IPS DF 4.7 (cell line): ENCODE data around the gene BCAS4.

Experiments used
- DNase-seq: peaks from one replicate; pipeline ENCODE4 v3.0.0-alpha.2; 2013; ENCODE audit warnings: low spot score; ENCODE audit errors: extremely low read depth

BCAS4 gene

DNA sequence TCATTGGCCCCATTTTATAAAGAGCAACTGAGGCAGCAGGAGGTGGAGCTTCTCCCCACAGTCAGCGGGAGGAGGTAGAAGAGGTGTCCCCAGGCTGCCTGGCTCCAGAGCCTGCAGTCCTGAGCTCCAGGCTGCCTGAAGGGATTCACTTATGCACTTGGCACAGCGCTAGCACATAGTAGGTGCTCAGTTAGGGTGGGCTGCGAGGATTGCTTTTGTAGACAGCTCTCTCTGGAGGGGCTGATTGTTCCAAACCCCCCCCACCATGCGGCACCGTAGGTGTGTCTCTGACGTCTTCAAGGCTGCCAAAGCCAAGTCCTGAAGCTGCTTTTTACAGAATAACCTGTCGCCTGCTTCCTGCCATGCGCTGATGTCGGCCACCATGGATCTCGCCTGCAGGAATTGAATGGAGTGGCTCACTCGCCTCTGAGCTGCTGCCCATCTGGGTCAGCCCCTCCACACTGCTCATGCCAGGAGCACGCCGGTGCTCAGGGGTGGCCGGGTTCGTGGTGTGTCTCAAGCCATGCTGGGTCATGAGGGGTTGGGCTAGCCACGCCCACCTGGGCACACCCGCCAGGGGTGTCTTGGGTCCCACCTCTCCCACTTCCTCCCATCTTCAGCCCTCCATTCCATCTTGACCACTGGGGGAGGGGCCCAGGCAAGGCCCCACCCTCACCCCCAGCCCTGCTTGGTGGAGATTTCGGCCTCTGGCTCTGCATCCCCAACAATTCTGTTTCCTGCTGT lies 59.8 kb downstream of the BCAS4 start:
- no peak for DNase-seq

DNA sequence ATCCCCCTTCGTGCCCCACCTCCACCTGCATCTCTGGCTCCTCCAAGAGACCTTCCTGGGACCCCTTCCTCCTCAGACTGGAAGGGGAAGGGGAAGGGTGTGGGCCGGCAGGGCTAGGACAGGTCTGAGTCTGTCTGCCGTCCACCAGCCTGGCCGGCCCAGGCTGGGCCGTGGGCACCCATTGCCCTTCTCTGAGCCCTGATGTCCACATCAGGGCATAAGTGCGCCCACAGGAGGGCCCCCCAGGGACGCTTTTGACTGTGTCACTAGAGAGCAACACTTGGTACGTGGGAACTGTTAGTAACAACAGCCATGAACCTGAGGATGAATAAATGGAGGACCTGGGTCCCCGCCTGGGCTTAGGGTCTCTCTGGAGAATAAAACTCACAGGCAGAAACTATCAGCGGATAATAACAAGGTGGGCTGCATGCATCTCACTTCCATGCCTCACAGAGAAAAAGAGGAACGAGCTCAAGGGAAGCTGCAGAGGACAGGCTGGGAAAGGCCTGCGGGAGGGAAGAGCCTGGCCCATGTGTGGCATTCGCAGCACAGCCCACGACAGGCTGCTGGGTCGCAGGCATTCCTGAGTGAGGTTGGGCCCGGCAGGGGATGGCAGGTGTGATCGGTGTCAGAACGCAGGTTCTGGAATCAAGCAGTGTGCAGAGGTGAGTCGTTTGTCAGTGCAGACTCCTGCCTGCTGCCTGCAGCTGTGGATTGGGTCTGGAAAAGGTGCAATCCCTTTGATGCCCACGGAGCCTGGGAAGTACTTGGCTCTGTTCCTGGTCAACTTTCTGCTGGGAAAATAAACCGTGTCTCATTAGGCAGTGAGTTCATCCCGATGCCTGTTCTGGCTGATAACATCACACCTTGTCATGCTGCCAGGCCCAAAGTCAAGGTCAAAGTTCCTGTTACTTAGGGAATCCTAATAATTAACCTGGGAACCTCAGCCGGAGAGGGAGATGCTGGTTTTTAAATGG lies 60.9 kb downstream of the BCAS4 start:
- no peak for DNase-seq

DNA sequence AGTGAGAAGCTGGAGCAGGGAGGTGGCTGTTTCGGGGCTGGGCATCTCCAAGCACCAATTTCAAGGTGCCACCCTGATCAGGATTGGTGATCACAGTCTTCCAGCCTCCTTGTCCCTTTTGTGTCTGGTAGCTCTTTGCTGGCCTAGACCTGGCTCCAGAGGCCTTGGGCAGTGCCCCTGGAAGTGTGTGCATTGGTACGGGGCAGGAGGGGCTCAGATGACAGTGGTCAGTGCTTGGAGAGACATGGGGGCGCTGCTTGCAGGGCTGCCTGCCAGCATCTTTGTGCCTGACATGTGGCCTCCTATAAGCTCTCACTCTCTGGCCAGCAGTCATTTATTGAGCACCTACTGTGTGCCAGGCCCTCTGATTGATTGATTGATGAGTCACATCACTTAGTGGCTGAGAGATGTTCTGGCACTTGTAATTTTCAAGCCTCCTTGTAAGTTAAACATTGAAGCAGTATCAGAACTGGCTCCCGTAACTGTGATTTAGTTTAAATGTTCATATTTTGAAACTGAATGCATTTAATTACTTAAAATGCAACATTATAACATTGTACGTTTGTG lies 61.7 kb downstream of the BCAS4 start:
- no peak for DNase-seq

DNA sequence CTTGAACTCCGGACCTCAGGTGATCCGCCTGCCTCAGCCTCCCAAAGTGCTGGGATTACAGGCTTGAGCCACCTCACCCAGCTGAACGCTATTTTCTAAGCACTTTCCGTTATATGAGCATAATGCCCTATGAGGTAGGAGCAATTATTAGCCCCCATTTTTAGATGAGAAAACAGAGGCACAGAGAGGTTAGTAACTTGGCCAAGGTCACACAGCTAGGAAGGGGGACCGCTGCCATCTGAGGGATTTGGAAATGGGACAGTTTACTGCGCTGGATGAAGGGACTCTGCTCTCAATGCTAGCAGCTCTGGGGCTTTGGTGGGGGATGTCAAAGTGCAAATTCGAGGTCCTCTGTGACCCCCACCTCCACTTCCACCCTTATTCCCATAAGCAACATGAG lies 62.5 kb downstream of the BCAS4 start:
- no peak for DNase-seq

DNA sequence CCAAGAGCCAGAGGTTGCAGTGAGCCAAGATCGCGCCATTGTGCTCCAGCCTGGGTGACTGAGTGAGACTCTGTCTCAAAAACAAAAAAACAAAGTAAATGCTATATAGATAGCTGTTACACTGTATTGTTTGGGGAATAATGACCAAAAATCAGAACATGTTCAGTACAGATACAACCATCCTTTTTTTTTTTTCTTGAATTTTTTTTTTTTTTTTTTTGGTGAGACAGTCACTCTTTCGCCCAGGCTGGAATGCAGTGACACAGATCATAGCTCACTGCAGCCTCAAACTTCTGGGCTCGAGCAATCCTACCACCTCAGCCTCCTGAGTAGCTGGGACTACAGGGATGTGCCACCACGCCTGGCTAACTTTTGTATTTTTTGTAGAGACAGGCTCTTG lies 63.7 kb downstream of the BCAS4 start:
- no peak for DNase-seq

DNA sequence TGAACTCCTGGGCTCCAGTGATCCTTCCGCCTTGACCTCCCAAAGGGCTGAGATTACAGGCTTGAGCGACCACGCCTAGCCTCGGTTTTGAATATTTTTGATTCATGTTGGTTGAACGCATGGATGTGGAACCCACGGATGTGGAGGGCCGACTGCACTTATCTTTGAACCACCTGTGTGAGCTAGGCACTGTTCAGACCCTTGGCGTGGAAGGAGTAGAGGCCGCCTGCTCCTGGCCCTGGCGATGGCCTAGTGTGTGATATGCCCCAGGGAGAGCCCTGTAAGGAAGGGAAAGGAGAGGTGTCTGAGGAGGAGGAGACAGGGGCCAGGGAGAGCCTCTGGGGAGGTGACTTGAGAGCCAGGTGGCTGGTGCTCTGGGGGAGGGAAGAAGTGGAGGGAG lies 64.3 kb downstream of the BCAS4 start:
- no peak for DNase-seq

DNA sequence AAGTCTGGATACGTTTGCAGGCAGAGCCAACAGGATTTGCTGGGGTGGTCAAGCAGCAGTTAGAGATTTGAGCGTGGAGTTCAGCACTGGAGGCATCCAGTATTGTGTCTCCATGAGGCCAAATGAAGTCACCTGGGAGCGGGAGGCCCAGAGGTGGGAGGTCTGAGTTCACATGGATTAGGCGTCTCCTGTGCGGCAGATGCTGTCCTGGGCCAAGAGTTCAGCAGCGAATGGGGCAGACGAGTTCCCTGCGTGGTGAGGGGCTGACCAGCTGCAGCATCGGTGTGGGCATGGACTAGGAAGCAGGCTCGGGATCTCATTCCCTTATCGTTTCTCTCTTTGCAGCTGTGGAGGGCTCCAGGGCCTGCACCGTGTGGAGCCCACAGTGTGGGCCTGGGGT lies 66.2 kb downstream of the BCAS4 start:
- no peak for DNase-seq

DNA sequence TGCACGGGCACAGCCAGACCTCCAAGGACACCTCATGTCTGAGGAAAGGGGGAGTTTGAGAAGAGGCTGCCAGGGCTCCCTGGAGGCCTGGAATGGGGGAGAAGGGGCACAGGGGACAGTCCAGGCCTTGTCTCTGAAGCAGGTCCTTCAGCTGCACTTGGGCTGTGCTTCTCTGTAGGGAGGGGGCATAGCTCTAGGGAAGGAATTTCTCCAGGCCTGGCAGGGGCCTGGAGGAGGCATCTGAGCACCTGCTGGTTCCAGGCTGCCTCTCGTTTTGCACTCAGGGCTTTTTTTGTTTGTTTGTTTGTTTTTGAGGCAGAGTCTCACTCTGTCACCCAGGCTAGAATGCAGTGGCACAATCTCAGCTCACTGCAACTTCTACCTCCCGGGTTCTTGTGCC lies 67.7 kb downstream of the BCAS4 start:
- DNase-seq = no peak

DNA sequence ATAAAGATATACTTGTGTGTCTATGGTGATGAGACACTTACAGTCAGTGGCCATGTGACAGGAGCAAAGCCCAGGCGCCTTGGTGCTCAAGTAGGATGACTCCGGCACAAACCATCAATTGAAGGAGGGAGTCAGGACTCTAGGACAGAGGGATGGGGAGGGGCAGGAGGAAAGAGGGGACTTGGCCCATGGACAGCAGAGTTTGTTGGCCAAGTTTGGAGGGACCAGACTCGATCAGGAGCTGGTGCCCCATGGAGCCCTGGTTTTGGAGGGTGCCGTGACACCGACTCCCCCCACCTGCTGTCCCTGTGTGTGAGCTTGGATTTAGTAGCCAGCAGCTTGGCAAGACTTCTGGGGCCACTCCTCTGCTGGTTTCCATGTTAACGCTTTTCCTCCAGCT lies 70.3 kb downstream of the BCAS4 start:
- DNase-seq = no peak

DNA sequence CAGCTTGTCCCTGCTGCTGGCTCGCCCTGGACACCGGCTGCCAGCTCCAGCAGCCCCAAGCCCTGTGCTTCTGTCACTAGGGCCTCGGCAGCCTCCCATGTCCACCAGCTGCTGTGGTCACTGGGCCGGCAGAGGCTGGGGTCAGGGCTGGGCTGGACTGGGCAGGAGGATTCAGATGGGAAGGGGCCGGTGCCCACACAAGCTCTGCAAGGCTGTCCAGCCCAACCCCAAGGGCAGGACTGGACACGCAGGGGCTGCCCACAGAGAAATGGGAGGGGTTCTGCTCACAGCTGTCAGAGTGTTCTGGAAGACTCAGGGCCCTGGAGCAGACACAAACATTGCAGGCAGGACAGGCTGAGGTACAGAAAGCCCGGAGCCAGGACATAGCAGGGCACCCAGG lies 70.7 kb downstream of the BCAS4 start:
- no peak for DNase-seq

DNA sequence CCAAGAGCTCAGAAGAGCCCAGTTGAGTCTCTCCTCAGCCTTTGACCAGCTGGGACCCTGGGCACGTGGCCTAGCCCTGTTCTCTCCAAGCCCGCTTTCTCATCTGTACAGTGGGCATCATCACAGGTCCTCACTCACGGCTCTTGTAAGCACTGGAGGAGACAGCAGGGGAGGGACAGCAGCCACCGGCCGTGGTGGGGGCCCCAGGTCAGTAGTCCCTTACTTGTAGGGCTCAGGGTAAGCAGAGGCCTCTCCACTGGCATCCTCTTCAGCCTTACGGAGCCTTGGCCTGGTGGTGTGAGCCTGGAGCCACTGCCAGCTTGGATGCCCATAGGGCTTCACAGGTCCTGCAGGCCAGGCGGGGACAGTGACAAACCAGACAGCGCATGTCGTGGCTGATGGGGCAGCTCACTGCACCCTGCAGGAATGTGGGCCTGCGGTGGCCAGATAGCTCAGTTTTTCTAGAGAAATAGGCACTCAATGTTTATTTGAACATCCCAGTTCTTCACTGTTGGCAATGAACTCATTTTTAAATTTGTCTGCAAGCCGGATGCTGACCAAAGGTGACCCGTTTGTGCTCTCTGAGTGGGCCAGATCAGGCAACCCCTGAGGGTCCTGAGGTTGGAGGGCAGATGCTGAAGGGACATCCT lies 71.3 kb downstream of the BCAS4 start:
- no peak for DNase-seq

DNA sequence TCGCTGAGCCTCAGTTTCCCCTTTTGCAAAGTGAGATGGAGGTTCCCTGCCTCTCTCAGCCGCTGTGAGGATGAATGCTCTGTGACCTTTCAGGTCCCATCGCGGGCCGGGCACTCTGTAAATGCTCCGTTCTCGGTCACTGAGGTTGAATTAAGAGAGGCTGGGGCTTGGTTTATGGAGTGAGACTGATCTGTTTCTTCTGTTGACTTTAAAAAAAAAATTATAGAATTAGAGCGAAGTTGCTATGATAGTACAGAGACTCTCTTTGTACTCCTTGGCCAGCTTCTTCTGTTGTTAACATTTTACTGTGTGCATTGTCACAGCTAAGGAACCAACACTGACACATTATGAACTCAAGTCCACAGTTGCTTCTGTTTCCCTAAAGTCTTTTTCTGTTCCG lies 72.0 kb downstream of the BCAS4 start:
- no peak for DNase-seq

DNA sequence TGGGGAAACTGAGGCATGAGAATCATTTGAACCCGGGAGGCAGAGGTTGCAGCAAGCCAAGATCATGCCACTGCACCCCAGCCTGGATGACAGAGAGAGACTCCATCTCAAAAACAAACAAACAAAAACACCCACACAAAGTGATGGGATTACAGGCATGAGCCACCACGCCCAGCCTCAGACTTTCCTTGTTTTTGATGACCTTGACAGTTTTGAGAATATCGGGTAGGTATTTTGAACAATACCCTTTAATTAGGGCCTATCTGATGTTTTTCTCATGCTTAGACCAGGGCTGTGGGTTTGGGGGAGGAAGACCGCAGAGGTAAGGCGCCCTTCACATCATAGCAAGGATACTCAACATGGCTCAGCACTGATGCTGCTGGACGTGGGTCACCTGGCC lies 72.9 kb downstream of the BCAS4 start:
- no peak for DNase-seq

DNA sequence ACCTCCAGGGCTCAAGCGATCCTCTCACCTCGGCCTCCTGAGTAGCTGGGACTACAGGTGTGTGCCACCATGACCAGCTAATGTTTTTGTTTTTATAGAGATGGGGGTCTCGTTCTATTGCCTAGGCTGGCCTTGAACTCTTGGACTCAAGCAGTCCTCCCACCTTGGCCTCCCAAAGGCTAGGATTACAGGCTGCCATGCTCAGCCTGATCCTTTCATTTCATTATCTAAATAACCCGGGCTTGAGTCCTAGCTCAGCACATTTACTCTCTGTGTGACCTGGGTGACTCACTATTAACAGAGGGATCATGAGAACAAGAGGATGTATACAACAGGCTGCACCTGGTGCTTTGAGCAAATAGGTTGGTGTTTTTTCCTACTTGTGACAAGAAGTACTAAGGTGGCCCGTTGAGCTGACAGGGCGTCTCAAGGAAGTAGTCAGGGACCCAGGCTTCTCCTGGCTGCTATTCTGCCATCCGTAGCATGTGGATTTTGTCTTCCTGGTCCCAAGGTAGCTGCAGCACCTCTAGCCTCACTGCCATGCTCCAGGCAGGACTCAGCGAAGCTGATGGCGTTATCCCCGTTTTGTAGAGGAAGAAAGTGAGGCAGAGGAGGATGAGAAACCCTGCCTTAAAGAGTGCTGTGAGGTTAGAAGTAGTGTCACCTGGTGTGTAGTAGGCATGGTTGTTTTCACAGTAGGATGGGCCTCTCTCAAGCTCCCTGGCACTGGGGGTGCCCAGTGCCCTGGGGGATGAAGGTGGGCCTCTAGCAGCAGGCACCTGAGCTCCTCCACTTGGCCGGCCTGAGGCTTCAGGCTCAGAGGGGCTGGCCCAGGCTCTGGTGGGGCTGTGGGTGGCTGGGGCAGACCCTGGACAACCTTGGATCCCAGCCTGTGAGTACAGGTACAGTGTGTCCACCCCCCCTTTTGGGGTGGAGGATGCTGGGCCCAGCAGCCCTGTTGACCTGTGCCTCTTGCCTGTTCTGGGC lies 73.9 kb downstream of the BCAS4 start:
- no peak for DNase-seq

DNA sequence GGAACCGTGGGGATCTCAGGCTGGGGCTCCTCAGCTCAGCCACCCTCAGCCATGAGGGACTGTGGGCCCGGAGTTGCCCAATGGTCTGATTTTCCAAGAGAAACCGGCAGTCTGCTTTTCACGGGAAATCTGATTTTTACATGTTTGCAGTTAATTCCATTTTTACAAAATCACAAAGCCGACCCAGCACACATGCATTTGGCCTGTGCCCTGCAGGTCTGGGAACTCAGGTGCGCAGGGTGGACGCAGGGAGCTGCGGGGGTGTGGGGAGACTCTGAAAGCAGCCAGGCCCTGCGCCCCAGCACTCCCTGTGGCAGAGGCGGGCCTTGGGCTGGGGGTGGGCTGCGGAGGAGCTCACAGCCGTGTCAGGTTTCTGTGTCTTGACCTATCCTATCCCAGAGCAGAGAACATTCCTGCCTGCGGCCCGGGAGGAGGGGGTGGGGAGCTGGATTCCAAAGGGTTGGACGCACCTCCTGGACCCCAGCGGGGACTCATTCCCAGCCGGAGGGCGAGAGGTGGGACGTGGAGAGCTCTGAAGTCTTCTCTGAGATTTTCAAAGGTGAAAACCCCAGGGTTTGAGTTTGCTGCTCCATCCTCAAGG lies 75.8 kb downstream of the BCAS4 start:
- DNase-seq = peak; percentile 74

DNA sequence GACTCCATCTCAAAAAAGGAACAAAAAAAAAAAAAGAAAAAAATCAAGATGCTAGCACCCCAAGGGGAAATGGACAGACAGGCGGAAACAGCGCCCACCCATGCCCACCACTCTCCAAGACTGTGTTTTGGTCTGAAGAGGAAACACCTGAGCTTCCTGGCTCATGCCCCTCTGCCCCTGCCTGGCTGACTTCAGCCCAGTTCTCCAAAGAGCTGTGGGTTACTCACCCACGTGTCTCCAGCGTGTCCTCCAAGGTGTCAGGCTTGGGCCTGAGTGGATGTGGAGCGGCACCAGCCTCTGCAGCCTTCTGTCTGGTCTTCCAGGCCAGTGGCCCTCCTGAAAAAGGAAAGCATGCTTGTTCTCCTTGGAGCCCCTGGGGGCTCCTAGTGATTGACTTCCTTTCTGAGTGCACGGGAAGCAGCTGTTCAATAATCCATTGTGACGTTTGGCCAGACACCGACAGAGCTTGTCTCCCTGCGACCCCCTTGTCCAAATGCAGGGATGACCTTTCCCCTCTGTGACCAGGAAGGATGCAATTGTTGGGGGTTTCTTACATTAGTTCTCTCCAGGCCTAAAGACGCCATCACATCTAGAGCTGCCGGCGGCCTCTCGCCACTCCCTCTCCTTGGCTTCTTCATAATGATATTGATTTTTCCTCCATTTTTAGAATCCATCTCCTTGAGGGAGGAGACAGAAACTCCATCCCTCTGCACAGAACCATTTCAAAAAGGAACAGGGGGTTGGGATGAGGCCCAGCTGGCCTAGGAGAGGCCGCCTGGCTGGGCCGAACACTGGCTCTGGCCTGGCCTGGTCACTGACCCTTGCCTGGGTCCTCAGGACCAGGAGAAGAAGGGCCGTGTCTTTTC lies 77.9 kb downstream of the BCAS4 start:
- no peak for DNase-seq

DNA sequence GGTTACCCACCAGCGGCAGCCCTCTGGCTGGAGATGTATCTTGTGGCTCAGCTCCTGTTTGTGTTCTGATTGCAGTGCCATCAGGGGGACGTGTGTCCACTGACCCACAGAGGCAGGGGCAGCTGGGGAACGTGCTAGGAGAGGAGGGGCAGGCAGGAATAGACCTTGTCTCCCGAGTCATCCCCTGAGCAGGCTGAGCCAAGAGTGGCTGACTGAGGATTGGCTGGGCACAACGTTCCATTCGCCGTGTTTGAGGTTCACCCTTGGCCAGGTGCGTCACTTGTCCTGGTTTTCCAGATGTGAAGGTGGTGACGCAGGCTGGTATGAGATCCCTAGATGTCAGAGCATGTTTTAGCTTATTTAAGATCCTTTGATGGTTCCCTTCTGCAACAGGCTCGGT lies 78.7 kb downstream of the BCAS4 start:
- no peak for DNase-seq

DNA sequence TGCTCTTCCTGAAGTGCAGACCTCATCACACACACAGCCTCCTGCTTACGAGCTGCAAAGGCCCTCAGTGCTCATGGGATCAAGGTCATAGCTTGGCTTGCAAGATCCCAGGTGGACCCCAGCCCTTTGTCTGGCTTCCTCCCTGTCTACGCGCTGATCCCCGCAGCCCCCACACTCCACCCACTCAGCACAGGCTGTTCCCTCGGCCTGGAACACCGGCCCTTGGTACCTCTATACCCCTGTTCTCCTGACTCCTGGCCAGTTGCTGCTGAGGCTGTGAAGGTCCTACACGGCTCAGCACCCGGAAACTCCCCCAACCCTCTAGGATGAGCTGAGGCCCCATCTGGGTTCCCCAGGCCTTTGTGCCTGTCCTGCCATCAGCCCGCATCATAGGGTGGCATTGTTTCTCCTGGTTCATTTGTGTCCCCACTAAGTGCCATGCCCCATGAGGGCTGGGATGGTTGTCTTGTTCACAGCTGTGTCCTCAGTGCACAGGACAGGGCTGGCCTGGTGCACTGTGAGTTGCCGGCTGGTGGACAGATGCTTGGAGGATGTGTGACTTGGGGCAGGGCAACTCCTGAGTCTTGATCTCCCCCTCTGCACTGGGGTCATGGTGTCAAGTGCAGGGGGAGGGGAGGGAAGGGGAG lies 79.4 kb downstream of the BCAS4 start:
- DNase-seq = no peak
